Gastroesophageal sphincter (tissue), 4 donors: ENCODE data around the gene PDIA5. TPM values are rescaled to one million over a fixed set of nuclear protein-coding genes. Genes with fewer than 3 reads are reported as not detected.

Experiments used
- ATAC-seq: fragments of 150-250 bp; one replicate; pipeline ENCODE4 v1.9.1; 2016; ENCODE audit warnings: mild to moderate bottlenecking, moderate library complexity
- H3K27ac ChIP-seq, 4 donors: fragments of 200-600 bp; sonication (generic) in 3 of 4; 1 replicate in 3 of 4; 2 replicates in 1 of 4; pipeline ENCODE4 v1.5.1; 2016 to 2019
- H3K27me3 ChIP-seq: fragments of 200-600 bp; sonication (generic); one replicate; pipeline ENCODE4 v1.5.1; 2019
- H3K36me3 ChIP-seq, 2 donors: fragments of 200-600 bp; sonication (generic); one replicate each; pipeline ENCODE4 v1.5.1; 2019; ENCODE audit warnings: control low read depth in 1 of 2
- H3K4me1 ChIP-seq, 3 donors: fragments of 200-600 bp; sonication (generic); 1 replicate in 2 of 3; 2 replicates in 1 of 3; pipeline ENCODE4 v1.5.1; 2016 to 2019; ENCODE audit warnings: control low read depth in 2 of 3
- H3K4me3 ChIP-seq, 2 donors: fragments of 200-600 bp; sonication (generic); one replicate each; pipeline ENCODE4 v1.5.1; 2019; ENCODE audit warnings: mild to moderate bottlenecking in 1 of 2, moderate library complexity in 1 of 2
- H3K9me3 ChIP-seq, 3 donors: fragments of 200-600 bp; sonication (generic); one replicate each; pipeline ENCODE4 v1.5.1; 2017 to 2019; ENCODE audit warnings: control low read depth in 2 of 3
- EP300 ChIP-seq: sonication (generic); formaldehyde crosslinking; IDR thresholded peaks from one replicate; pipeline ENCODE4 v1.6.1; 2017; ENCODE audit warnings: antibody characterized with exemption, mild to moderate bottlenecking
- POLR2A ChIP-seq, 2 donors: fragments of 450-650 bp; IDR thresholded peaks; one replicate each; pipeline ENCODE4 v1.6.1; 2017; ENCODE audit warnings: antibody characterized with exemption in 2 of 2, mild to moderate bottlenecking in 2 of 2, moderate library complexity in 1 of 2
- POLR2AphosphoS5 ChIP-seq: sonication (generic); formaldehyde crosslinking; IDR thresholded peaks from one replicate; pipeline ENCODE4 v1.6.1; 2017; ENCODE audit warnings: antibody characterized with exemption
- WGBS, 2 donors: methylation state at CpG; one replicate each; pipeline ENCODE4 v1.1.5; 2018; ENCODE audit warnings: low coverage in 1 of 2; 5-methylcytosine and 5-hydroxymethylcytosine counted together
- total RNA-seq, 4 donors: library from RNA; depleted of rRNA; stranded (reverse); fragments of >200 nt; gene quantifications; one replicate each; pipeline ENCODE4 v1.1.0, GENCODE V29; 2016
- TF ChIP-seq, protein P1 (sequence below), 4 experiments: fragments of 200-600 bp in 2 of 4; fragments of 450-650 bp in 2 of 4; sonication (generic) in 1 of 4; IDR thresholded peaks; one replicate each; pipeline ENCODE4 v1.5.1; 2017 to 2019; ENCODE audit warnings: antibody characterized with exemption in 4 of 4, mild to moderate bottlenecking in 2 of 4, moderate library complexity in 2 of 4

The PDIA5 gene
- total RNA-seq, 4 donors from 2014 or later, result 9.0 to 19.8 (median 16.9) TPM

DNA sequence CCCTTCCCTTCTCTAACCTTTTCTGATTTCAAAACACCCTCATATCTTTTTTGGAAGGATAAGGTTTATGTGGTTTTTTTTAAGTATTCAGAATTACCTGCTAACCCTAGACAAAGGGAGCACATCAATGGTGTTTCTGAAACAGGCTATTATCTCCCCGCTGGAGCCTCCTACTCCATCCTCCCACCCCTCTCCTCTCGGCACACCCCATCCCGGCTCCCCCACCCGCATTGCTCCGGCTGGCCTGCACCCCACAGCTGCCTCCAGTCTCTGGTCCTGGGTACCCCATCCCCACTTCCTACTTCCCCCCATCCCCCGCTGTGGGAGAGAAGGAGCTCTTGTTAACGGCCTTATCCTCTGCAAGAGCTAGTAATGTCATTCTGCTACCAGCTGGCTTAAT, 59.2 kb downstream of the PDIA5 start:
- Histone ChIP-seq H3K4me3 (no peak overlapping the region), H3K27me3 (no peaks in the 10 kb centered on the region), H3K4me1 (peaks cover 0 to 15% (median 0%) of the 10 kb centered on the region in 3 donors), H3K9me3 (no peaks in the 10 kb centered on the region), H3K27ac (no peak overlapping the region), H3K36me3 (peaks cover 0 to 93% of the 10 kb centered on the region in 2 donors)
- TF ChIP-seq POLR2A (IDR thresholded peaks at IDR 0.05) (no peak), EP300 (no peak), POLR2AphosphoS5 (no peak)
- TF ChIP-seq, protein P1, sequence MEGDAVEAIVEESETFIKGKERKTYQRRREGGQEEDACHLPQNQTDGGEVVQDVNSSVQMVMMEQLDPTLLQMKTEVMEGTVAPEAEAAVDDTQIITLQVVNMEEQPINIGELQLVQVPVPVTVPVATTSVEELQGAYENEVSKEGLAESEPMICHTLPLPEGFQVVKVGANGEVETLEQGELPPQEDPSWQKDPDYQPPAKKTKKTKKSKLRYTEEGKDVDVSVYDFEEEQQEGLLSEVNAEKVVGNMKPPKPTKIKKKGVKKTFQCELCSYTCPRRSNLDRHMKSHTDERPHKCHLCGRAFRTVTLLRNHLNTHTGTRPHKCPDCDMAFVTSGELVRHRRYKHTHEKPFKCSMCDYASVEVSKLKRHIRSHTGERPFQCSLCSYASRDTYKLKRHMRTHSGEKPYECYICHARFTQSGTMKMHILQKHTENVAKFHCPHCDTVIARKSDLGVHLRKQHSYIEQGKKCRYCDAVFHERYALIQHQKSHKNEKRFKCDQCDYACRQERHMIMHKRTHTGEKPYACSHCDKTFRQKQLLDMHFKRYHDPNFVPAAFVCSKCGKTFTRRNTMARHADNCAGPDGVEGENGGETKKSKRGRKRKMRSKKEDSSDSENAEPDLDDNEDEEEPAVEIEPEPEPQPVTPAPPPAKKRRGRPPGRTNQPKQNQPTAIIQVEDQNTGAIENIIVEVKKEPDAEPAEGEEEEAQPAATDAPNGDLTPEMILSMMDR (IDR thresholded peaks at IDR 0.05), result no peak
- WGBS, 2 donors, result 75 to 90% methylated on average over 2 to 7 of the region's 7 CpGs
- ATAC-seq, result no peak

DNA sequence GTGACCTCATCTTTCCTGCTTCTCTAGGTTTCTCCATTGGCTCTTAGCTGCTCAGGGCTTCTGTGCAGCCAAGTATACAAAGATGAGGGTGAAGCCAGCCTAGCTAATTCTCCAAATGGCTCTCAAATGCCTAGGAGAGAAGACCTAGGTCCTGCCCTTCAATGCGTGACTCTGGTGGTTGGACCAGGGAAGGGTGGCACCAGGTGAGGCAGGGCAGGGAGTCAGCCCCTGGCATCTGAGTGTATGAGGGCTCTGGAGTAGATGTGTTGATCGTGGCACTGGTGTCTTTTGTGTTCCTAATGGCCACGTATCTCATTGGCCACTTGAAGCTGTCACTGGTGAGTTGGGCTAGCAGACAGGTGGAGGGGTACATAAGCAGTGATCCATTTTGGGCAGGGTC, 59.8 kb downstream of the PDIA5 start:
- H3K9me3 ChIP-seq, result no peaks in the 10 kb centered on the region
- no peak for ATAC-seq
- no peak overlapping the region for H3K4me3 ChIP-seq
- no peaks in the 10 kb centered on the region for H3K27me3 ChIP-seq
- no peak for TF ChIP-seq EP300
- TF ChIP-seq, protein P1 (IDR thresholded peaks at IDR 0.05), result no peak
- TF ChIP-seq POLR2AphosphoS5, result no peak
- no peak for TF ChIP-seq POLR2A (IDR thresholded peaks at IDR 0.05)
- no peak overlapping the region for H3K27ac ChIP-seq
- peaks cover 0 to 93% of the 10 kb centered on the region in 2 donors for H3K36me3 ChIP-seq
- 100% methylated on average over 1 to 2 of the region's 3 CpGs for WGBS, 2 donors
- H3K4me1 ChIP-seq, result peaks cover 0 to 15% (median 0%) of the 10 kb centered on the region in 3 donors

DNA sequence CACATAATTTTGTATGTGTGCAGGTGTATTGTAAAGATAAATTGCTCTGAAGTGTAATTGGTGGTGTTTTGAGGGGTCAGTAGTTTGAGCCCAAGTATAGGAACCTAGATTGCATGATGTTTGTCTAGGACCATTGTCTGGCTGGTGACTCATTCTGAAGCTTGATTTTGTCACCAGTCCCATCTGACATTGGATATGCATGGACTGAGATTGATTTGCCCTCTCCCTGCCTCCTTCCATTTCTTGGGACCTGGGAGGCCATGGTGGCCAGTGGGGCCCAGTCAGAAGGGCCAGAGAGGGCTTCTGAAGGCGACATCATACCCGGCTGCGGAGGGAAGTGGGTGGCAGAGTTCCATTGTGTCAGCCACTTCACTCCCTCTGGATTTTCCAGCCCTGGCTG, 62.3 kb downstream of the PDIA5 start:
- Histone ChIP-seq H3K4me1 (no peaks in the 10 kb centered on the region), H3K27ac (no peak overlapping the region), H3K27me3 (no peaks in the 10 kb centered on the region), H3K36me3 (peaks cover 0 to 92% of the 10 kb centered on the region in 2 donors), H3K4me3 (no peak overlapping the region), H3K9me3 (no peaks in the 10 kb centered on the region)
- WGBS, 2 donors, result 80% methylated on average over 1 of the region's 3 CpGs; no CpG with 5 or more reads in 1 of the 2 donors
- no peak for ATAC-seq
- TF ChIP-seq EP300, result no peak
- TF ChIP-seq, protein P1 (IDR thresholded peaks at IDR 0.05), result no peak
- TF ChIP-seq POLR2AphosphoS5, result no peak
- no peak for TF ChIP-seq POLR2A (IDR thresholded peaks at IDR 0.05)

DNA sequence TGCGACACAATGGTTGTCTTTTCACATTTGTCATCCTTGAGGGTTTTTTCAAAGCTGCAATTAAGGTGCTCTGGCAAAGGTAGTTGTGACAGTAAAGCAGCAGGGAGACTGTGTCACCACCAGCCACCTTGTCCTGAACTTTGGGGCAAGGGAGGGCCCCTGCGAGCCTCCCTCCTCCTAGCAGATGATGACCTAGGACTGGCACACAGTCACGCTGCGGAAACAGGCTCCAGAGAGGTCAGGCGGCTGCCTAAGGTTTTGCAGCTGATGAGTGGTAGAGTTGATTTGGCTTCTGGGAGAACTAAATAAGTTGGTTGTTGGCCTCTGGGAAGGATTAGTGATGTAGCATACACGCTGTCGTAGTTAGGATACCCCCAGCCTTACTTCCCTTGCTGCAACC, 62.7 kb downstream of the PDIA5 start:
- no peak overlapping the region for H3K4me3 ChIP-seq

More for the DNA sequence above, 62.7 kb downstream of the PDIA5 start:
- 80 to 100% methylated on average over 1 to 2 of the region's 7 CpGs for WGBS, 2 donors
- Histone ChIP-seq H3K4me1 (no peaks in the 10 kb centered on the region), H3K36me3 (peaks cover 0 to 92% of the 10 kb centered on the region in 2 donors), H3K9me3 (no peaks in the 10 kb centered on the region), H3K27ac (no peak overlapping the region), H3K27me3 (no peaks in the 10 kb centered on the region)
- TF ChIP-seq POLR2A (IDR thresholded peaks at IDR 0.05) (no peak), EP300 (no peak), POLR2AphosphoS5 (no peak)
- TF ChIP-seq, protein P1 (IDR thresholded peaks at IDR 0.05), result no peak
- no peak for ATAC-seq
